ENCODE results near the gene ACIN1.

The ACIN1 gene, protein sequence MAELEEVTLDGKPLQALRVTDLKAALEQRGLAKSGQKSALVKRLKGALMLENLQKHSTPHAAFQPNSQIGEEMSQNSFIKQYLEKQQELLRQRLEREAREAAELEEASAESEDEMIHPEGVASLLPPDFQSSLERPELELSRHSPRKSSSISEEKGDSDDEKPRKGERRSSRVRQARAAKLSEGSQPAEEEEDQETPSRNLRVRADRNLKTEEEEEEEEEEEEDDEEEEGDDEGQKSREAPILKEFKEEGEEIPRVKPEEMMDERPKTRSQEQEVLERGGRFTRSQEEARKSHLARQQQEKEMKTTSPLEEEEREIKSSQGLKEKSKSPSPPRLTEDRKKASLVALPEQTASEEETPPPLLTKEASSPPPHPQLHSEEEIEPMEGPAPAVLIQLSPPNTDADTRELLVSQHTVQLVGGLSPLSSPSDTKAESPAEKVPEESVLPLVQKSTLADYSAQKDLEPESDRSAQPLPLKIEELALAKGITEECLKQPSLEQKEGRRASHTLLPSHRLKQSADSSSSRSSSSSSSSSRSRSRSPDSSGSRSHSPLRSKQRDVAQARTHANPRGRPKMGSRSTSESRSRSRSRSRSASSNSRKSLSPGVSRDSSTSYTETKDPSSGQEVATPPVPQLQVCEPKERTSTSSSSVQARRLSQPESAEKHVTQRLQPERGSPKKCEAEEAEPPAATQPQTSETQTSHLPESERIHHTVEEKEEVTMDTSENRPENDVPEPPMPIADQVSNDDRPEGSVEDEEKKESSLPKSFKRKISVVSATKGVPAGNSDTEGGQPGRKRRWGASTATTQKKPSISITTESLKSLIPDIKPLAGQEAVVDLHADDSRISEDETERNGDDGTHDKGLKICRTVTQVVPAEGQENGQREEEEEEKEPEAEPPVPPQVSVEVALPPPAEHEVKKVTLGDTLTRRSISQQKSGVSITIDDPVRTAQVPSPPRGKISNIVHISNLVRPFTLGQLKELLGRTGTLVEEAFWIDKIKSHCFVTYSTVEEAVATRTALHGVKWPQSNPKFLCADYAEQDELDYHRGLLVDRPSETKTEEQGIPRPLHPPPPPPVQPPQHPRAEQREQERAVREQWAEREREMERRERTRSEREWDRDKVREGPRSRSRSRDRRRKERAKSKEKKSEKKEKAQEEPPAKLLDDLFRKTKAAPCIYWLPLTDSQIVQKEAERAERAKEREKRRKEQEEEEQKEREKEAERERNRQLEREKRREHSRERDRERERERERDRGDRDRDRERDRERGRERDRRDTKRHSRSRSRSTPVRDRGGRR

DNA sequence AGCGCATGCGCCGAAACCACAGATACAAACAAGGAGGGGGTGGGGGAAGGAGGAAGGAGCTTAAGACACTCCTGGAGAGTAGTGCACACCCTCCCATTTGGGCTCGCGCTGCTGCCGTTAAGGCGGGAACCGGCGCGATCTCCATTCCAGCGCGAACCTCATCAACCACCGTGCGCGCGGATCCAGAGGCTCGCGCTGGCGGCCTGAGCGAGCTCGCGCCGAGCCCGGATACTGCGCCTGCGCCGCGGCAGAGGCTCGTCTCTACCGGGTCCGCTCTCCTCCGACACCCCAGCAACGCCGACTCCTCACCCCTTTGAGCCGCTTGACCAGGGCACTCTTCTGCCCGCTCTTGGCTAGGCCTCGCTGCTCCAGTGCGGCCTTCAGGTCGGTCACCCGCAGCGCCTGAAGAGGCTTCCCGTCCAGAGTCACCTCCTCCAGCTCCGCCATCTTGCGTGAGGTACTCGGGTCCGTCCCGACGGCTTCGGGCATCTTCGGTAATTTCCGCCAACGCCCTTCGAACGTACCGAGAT, at the start of gene ACIN1:
TSS of gene ACIN1 (minus strand) at position 471 of the 530 bp plus-strand sequence. CDS start at position 447, 24 bp downstream.
- DNase-seq (ENCODE audit: low read depth in 3 of 3) = peak; percentile 57 to 99 (median 99)

DNA sequence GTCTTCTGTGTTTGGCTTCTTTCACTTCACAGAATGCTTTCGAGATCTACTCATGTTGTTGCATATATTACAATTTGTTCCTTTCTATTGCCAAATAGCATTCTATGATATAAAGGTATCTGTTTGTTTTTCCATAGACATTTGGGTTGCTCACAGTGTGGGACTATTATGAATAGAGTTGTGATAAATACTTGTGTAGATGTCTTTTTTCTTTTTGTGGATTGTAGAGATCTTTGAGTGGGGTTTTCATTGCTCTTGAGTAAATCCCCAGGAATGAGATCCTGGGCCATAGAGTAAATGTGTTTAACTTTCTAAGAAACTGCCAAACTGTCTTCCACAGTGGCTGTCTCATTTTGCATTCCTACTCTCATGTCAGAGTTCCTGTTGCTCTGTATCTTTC, 49.0 kb upstream of the ACIN1 start:
- DNase-seq (ENCODE audit: low read depth in 3 of 3) = no peak

DNA sequence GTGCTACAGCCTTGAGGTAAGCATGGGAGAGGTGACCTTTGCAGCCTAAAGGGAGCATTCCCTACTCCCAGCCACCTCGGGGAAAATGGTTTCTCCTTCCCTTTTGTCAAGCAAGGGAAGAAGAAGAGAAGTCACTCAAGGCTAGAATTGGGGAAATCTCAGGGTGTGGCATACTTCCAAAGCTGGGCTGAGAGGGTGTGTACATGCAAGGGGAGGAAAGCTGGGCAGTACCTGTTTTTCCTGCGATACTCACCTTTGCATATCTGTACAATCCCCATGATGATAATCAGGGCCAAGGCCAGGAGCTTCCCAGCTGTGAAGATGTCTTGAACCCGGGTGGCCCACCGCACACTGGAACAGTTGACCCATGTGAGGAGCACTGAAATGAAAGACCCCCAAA, 47.9 kb upstream of the ACIN1 start:
- DNase-seq (ENCODE audit: low read depth in 3 of 3) = no peak

DNA sequence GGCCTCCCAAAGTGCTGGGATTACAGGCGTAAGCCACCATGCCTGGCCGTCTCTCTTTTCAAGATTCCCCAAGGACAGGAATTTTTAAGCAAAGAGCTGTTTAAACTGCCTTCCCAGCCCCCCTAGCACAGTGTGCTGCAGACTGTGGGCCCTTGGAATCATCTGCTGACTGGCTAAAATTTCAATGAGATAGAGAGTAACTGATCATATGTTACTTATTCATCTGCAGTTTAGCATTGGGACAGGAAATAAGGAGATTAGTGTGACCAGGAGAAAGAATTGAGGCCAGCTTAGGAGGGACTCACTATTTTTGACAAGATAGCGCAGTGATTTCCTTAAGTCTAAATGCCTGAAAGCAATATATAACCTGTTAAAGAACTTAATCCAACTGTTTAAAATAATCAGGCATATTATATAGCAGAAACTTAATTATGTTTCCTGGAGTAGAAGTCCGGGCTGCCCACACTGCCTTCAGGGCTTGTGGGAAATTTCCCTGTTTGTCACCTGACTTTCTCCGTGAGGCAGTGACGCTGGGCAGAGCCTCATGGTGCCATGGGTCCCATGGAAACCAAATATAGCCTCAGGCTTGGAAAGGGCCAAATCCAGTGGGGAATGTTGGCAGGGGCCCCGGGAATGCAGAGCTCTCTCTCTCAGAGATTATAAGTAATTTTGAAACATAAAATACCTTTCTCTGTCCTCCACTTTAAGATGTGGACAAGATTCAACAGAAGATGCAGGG, 46.9 kb upstream of the ACIN1 start:
- DNase-seq (ENCODE audit: low read depth in 3 of 3) = no peak

DNA sequence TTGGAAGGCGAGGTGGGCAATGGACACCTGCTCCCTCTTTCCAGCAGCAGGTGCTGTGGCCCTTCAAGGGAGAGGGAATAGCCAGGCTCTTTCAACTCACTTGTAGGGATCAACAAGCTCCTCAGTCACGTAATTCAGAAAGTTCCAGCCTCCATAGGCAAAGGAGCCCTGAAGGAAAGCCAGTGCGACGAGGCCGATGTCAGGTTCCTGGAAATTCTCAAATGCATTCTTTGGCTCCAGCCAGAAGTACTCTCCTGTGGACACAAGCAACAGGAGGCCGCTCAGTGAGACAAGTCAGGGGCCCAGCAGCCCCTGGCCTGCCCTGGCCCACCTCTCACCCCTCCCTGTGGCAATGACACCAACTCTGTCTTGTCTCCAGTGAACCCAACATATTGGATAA, 45.4 kb upstream of the ACIN1 start:
- no peak for DNase-seq (ENCODE audit: low read depth in 3 of 3)

DNA sequence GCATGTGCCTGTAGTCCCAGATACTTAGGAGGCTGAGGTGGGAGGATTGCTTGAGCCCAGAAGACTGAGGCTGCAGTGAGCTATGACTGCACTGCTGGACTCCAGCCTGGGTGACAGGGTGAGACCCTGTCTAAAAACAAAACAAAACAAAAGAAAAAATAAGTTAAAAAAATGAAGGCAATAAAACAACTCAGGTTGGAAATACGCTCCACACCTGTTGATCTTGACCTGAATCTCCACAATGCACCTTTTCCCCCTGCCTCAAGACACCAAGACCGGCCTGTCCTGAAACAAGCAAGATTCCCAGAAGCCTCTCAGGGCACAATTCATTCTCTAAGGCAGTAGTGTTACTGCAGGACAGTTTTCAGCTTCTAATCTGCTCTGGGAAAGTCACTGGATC, 44.9 kb upstream of the ACIN1 start:
- DNase-seq (ENCODE audit: low read depth in 3 of 3) = no peak

DNA sequence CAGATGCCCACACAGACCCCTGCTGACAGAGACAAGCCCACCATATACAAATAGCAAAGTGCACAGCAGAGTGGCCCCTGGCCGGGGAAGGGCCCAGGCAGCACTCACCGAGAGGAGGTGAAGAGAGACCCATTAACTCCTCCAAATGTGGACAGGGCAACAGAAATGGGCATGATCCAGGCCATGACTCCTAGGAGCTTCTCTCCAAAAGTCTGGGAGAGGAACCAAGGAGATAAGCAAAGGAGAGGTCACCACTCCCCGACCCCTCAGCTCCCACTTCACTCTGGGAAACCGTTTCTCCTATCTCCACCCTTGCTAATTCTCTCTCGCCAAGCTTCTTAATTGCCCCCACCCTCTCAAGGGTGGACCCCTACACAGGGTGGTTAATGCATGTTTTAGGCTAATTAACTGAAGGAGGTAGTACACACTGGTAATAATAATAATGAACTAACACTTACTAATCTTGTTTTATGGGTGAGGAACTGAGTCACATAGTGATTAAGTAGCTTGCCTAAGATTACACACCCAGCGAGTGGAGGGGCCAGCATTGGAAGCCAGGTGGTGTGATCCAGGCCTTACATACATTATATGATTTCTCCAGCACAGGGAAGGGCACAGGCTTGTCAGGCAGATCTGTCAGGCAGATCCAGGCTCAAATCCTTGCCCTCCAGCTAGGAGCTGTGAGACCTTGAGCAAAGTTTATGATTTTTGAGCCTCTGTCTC, 43.0 kb upstream of the ACIN1 start:
- no peak for DNase-seq (ENCODE audit: low read depth in 3 of 3)

DNA sequence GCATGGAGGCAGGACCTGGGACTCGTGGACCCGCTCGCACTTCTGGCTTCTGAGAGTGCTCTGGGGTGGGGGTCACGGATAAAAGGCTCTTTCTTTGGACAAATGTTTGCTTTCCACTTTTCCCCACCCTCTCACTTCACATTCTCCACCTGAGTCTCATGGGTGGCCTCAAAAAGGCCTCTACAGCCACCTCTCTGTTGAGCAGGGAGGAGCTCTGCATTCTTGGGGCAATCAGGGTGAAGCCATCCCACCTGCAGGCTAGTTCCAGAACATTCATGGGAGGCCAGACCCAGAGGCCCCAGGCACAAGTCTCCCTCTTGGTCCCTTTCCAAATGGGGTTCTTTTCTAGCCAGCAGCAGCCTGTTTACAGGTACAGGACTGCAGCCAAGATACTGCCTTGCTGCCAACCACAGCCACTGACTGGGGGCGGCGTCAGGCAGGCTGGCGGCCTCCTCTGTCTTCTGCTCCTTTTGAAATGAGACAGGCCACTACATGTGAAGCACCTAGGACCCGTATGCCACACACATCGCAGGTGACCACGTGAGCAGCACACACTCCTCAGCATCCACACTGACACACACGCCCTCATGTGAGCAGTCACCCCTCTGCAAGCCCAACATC, 42.4 kb upstream of the ACIN1 start:
- DNase-seq (ENCODE audit: low read depth in 3 of 3) = no peak

DNA sequence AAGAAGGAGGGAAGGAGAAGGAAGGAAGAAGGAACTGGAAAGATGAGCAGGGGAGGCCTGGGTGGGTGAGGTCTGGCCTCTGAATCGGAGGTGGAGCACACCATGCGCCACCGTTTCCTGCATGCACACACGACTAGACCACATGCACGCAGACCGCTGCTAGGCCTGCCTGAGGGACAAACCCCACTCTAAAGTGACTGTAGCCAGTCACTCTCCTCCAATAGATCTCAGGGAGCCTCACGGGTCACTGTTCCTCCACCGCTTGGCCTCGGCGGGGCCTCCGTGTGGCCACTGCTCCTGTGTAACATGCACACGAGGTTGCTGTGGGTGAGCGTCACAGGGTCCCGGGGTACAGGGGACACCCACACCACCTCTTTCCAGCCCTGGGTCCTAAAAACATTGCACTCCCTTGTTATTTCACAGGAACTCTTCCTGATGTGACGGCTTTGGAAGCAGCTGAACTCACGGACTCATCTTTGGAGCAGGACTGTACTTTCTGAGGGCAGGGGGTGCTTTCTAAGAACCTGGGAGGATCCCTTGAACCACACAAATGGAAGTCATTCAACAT, 41.7 kb upstream of the ACIN1 start:
- DNase-seq (ENCODE audit: low read depth in 3 of 3) = no peak

DNA sequence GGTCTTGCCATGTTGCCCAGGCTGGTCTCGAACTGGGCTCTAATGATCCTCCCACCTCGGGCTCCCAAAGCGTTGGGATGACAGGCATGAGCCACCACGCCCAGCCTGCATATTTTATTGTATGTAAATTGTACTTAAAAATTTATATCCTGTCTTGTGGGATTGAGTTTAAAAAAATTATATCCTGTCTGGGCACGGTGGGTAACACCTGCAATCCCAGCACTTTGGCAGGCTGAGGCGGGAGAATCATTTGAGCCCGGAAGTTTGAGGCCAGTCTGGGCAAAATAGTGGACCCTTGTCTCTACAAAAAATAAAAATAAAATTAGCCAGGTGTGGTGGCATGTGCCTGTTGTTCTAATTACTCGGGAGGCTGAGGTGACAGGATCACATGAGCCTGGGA, 38.0 kb upstream of the ACIN1 start:
- no peak for DNase-seq (ENCODE audit: low read depth in 3 of 3)

DNA sequence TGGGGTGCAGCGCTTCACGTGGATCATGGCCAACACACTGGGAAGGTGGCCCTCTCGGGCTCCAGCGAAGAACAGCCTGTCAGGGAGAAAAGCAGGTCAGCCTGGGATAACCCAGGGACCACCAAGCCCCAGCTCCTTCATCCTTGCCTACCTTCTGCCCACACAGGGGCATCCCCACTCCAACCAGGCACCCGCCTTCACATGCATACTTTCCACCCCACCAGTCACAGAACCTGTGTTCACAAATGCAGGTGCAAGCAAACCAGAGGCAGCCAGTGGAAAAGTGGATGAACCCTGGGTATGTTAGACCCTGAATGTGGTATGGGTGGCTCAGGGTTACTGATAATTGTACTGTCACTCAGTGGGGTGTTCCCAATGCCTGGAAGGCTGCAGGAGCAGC, 36.5 kb upstream of the ACIN1 start:
- DNase-seq (ENCODE audit: low read depth in 3 of 3) = no peak

DNA sequence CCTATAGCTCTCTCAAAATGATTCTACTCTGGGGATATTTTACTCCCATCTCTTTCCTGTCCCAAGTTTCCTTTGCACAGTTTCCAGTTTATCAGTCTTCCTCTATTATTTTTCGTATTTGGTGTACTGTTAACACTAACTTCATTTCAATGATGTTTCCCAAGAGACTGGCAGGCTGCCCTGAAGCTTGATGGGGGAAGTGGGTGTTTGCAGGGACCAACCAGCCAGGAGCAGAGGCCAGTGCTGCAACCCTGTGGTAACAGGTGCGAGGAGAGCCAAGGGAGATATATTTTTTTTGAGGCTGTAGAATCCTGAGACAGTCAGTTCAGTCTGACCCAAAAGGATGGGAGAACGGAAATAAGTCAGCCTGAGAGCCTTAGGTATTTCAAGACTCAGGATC, 35.9 kb upstream of the ACIN1 start:
- no peak for DNase-seq (ENCODE audit: low read depth in 3 of 3)

DNA sequence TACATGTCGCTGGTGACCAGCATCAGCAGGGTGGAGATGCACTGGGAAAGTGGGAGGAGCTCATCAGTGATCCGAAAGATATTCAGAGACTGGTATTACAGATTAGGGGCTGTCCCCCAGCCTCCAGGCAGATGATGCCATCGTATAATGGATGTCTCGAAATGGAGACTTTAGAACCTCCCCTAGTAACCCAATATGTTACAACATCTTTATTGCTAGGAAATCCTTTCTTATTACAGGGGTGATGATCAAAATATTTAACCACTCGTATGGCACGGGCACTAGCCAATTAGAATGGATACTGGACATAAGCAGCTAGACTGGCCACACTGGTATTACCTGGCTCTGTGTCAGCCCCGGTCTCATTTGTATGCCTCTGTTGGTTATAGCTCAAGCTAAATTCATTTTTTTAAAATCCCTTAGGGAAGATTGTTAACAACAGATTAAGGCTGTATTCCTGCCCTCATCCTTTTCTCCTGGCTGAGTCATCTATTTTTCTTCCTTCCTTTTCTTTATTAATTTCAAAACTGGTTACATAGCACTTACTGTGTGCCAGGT, 34.9 kb upstream of the ACIN1 start:
- no peak for DNase-seq (ENCODE audit: low read depth in 3 of 3)

DNA sequence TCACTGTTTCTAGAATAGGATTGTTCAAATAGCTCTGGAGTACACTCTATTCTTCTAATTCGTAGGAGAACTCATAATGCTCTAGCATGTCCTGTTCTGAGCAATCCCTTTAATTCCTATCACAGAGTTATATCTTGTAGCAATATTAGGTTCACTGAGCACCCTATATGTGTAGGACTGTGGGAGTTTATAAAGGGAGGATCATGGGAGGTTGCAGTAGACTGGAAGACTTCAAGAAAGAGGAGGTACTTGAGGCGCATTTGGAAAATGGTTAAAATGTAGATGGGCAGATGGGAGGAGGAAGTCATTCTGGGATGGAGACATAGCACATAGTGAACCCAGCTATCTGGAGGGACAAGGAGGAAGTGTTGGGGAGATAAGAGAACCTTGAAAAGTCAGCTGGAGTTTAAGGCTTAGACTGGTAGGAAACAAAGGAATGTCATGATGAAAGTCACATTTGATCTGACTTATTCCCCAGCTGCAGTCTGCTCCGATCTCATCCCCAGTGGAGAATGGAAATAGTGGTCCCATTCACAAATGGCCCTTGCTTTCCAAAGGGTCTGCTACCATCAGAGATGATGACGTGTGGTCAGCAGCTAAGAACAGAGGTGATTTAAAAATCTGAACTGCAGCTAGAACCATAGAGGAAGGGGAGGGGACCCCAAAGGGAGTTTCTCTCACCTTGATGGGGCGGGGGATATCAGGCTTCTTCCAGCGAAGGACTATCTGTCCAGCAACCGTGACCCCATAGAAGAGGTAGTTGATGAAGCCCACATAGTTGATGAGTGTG, 34.2 kb upstream of the ACIN1 start:
- DNase-seq (ENCODE audit: low read depth in 3 of 3) = no peak

DNA sequence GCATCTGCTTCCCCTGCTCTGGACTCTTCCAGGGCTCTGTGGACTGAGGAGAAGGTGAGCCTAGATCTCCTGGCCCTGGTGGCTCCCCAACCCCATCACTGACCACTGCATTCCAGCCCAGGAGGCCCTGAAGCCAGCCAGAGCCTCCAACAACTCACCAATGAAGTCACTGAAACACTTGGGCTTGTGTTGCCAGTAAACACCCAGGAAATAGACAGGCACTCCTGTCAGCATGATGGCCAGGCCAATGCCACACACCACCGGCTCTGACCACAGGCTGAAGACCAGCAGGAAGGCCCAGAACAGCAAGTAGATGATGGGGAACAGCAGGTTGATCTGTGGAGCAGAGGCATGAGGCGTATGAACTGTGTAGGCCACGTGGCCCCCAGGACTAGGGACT, 32.9 kb upstream of the ACIN1 start:
- no peak for DNase-seq (ENCODE audit: low read depth in 3 of 3)

DNA sequence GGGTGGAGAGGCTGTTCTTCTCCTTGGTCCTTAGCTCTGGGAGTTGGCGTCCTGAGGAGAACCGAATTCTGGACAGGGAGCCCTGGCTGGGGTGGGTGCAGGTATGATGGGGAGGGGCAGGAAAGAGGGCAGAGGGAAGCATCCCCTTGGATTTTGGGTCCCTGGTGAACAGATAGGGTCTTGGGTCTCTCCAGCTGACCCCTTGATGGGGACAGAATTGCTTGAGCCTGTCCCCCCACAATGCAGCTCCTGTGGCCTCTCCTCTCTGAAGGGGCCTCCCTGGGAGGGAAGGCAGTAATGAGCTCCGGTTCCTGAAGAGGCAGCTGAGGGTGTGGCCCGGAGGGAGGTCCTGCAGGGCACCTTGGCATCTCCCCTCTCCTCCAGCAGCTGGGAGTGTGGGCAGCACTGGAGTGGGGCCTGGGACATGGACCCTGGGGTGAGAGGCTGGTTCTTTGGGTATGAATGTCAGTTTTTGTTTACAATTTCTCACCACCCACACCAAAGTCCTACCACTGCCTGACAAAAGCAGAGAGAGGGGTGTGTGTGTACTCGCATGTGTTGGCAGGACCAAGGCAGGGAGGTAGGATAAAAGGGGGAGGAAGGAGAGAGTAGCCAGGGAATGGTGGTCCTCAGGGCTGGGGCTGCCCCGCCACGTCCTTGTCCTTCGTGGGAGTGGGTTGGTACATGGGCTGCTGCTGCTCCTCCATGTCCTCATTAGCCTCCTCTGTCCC, 31.8 kb upstream of the ACIN1 start:
- DNase-seq (ENCODE audit: low read depth in 3 of 3) = no peak

DNA sequence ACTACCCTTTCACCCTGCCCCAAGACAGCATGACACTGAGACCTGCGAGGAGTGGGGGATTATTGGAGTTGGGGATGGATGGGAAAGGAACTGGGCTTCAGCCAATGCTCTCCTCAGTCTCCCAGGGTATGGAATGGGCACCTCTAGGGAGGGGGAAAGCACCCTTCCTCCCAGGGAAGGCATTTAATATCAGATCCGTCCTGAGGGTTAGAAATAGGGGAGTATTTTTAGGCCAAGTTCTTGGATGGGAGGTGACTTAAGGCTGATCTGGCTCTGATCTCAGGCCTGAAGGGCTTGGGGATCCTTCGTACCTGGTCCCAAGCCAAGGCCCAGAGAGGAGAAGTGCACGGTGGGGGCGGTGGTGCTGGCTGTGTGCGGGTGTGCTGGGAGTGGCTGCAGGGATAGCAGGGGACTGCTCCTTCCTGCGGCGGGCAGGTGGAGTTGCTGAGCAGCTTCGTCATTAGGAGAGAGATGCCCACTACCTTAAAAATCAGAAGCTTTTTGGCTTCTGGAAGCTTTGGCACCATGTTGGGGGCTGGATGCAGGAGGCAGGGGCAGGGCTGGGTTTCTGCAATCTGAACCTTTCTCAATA, 31.1 kb upstream of the ACIN1 start:
- no peak for DNase-seq (ENCODE audit: low read depth in 3 of 3)

Data from stimulated activated CD4-positive, alpha-beta T cell treated with anti-CD3 and anti-CD28 coated beads, TNF-alpha, amount 100 ng/mL, for 4 hours (primary cell).